Heart left ventricle (tissue), 13 donors: ENCODE data around the gene ZDHHC14.

ENCODE experiments used
- CTCF ChIP-seq, 12 donors: fragments of 200-600 bp; sonication (generic) in 4 of 12; IDR thresholded peaks; one replicate each; pipeline versions ENCODE4 v1.5.0 to v1.8.0; 2018 to 2022; ENCODE audit warnings: antibody characterized with exemption in 12 of 12, mild to moderate bottlenecking in 5 of 12
- POLR2A ChIP-seq, 2 donors: fragments of 450-650 bp; IDR thresholded peaks; one replicate each; pipeline ENCODE4 v1.6.1; 2017; ENCODE audit warnings: antibody characterized with exemption in 2 of 2, mild to moderate bottlenecking in 2 of 2, moderate library complexity in 2 of 2
- donor health status: ischemic (EF 13 %, LVEDD 7.1; RV severe dilation, severe dysfunction).
- donor health status: DM: no; HTN: yes; CAD: no.
- donor health status: DM: no; HTN: no; CAD: no.
- donor health status: ischemic (EF 25% LVEDD 6.9; RV normal size, moderate dysfunction).
- donor health status: ischemic (EF 25% LVEDD 5.7; RV mildly dilated, moderate dysfunction).
- donor health status: ischemic (EF 35%, LVEDD 5.7; RV mildly dilated, moderate dysfunction).
- donor health status: nonischemic (EF 11% LVEDD 7.7; RV severe dilation, severe dysfunction).
- donor health status: DM: yes; HTN: yes; CAD: no.
- donor health status: PGD.
- donor health status: ischemic (EF 29% LVEDD 5.4; RV normal size, mild dysfunction).
- donor health status: nonischemic (EF 23%, LVEDD 6.1; RV moderate dilation, normal function).

- TF ChIP-seq CTCF (IDR thresholded peaks at IDR 0.05) (no peak), POLR2A (IDR thresholded peaks at IDR 0.05) (no peak)
These were observed 165.3 kb downstream of the ZDHHC14 start for GRCh38 chr6:157546321-157546720.
